ENCODE results near the gene TBPL1.

DNA sequence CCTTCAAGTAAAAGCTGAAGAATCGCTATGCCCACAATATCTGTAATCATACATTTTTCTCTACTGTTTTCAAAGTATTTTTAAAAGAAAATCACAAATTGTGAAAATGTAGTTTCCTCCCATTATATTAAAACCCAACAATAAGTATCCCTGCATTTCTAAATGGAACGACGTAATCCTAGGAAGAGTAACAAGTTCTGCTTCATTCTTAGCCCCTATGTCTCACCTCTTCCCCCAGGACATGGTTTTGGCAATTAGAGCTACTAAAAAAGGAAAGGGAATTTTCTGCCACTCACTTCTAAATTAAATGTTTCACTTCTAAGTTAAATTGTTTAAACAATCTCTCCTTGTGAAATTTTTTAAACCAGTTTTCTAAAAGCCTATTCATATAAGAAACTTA lies 47.4 kb downstream of the TBPL1 start:
- TF ChIP-seq, protein P1, sequence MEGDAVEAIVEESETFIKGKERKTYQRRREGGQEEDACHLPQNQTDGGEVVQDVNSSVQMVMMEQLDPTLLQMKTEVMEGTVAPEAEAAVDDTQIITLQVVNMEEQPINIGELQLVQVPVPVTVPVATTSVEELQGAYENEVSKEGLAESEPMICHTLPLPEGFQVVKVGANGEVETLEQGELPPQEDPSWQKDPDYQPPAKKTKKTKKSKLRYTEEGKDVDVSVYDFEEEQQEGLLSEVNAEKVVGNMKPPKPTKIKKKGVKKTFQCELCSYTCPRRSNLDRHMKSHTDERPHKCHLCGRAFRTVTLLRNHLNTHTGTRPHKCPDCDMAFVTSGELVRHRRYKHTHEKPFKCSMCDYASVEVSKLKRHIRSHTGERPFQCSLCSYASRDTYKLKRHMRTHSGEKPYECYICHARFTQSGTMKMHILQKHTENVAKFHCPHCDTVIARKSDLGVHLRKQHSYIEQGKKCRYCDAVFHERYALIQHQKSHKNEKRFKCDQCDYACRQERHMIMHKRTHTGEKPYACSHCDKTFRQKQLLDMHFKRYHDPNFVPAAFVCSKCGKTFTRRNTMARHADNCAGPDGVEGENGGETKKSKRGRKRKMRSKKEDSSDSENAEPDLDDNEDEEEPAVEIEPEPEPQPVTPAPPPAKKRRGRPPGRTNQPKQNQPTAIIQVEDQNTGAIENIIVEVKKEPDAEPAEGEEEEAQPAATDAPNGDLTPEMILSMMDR (IDR thresholded peaks at IDR 0.05) = no peak
- TF ChIP-seq POLR2A (IDR thresholded peaks at IDR 0.05) = no peak
